Measurements from ENCODE around the gene FOXO6.

Gene FOXO6

GRCh38 chr1:41353744-41354143, 7.5 kb upstream of the FOXO6 start:
- no peak for DNase-seq

- DNase-seq, result no peak
Measured at GRCh38 chr1:41354956-41355355, 6.3 kb upstream of the FOXO6 start.

- no peak for DNase-seq
Measured at GRCh38 chr1:41355356-41355755, 5.9 kb upstream of the FOXO6 start.

- DNase-seq, result no peak
Measured at GRCh38 chr1:41355761-41356160, 5.5 kb upstream of the FOXO6 start.

- no peak for DNase-seq
Measured at GRCh38 chr1:41356752-41357151, 4.5 kb upstream of the FOXO6 start.

- no peak for DNase-seq
Measured at GRCh38 chr1:41357451-41358101, 3.7 kb upstream of the FOXO6 start.

- DNase-seq, result peak in 1 of 2 experiments; percentile 31
Measured at GRCh38 chr1:41358131-41359021, 2.9 kb upstream of the FOXO6 start.

- peak in 1 of 2 experiments; percentile 65 for DNase-seq
Measured at GRCh38 chr1:41359211-41360073, 1.8 kb upstream of the FOXO6 start.

GRCh38 chr1:41360074-41360785, 1.0 kb upstream of the FOXO6 start:
- DNase-seq, result no peak

- DNase-seq, result no peak
Measured at GRCh38 chr1:41361495-41362356, 492 bp downstream of the FOXO6 start.

GRCh38 chr1:41362357-41362721, 1.1 kb downstream of the FOXO6 start:
- DNase-seq, result no peak

- DNase-seq, result peak in 1 of 2 experiments; percentile 47
Measured at GRCh38 chr1:41362749-41363590, 1.7 kb downstream of the FOXO6 start.

- no peak for DNase-seq
Measured at GRCh38 chr1:41363591-41364320, 2.5 kb downstream of the FOXO6 start.

GRCh38 chr1:41364442-41365319, 3.4 kb downstream of the FOXO6 start:
- DNase-seq, result peak in 1 of 2 experiments; percentile 73

GRCh38 chr1:41365320-41365633, 4.0 kb downstream of the FOXO6 start:
- no peak for DNase-seq

GRCh38 chr1:41365772-41366454, 4.7 kb downstream of the FOXO6 start:
- peak; percentile 90 to 94 for DNase-seq

- DNase-seq, result peak; percentile 64 to 94
Measured at GRCh38 chr1:41366455-41367287, 5.4 kb downstream of the FOXO6 start.

GRCh38 chr1:41367288-41367642, 6.0 kb downstream of the FOXO6 start:
- no peak for DNase-seq

Data from NCI-H446 (cell line).